Measurements from ENCODE around the gene HAS3. TPM values are rescaled to one million over a fixed set of nuclear protein-coding genes. Genes with fewer than 3 reads are reported as not detected.

HAS3 gene
- total and polyA plus RNA-seq, 2 donors from 2014 or later: 0.34 to 2.1 TPM

DNA sequence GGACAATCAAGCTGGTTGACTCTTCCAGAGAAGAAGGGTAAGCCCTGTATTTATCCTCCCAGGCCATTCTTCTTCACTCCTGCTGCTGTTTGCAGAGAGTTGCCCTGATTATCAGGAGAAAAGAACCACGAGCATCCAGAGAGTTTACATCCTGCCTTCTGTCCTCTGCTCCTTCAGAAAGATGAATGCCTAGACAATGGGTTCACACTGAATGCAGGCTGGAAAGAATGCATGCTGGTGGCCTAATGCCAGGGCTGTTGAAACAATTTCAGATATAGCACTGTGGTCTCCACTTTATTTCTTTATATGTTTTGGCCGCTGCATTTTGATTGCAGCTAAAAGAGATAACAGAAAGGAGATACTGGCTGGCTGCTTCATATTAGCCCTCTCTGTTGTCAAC lies 21.2 kb upstream of the HAS3 start:
- H3K27ac ChIP-seq (ENCODE audit: low read depth in 2 of 2, low read length in 2 of 2): no peak overlapping the region
- FAIRE-seq: no peak
- intact Hi-C loops (cut with DNase I): no loop called here

DNA sequence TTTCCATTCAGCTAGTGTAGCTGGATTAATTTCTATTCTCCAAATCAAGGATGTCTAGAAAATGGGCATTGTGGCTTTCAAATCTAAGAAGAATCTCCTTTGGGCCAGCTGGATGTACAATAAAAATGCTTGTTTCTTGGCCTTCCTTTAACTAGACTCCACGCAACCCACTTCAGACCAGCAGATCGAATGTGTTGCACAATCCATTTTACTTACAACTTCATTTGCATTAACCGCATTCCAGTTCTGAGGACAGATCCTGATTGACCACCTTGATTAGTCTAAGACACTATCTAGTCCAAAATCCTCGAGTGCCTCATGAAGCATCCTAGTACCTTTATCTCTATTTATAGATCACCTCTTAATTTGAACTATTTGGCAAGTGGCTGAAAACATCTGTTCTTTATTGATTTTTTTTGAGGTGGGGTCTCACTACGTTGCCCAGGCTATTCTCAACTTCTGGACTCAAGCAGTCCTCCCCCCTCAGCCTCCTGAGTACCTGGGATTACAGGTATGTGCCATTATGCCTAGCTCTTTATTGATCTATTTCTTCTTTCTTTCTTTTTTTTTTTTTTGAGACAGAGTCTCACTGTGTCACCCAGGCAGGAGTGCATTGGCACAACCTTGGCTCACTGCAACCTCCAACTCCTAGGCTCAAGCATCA lies 20.3 kb upstream of the HAS3 start:
- no peak overlapping the region for H3K4me3 ChIP-seq (ENCODE audit: low read length in 3 of 3)
- DNase-seq (no peak), FAIRE-seq (no peak)
- H3K27me3 ChIP-seq (ENCODE audit: control insufficient read depth, insufficient read depth, low read length): no peaks in the 10 kb centered on the region
- H3K36me3 ChIP-seq (ENCODE audit: control insufficient read depth in 2 of 3, insufficient read depth in 3 of 3, low read length in 3 of 3): no peaks in the 10 kb centered on the region
- H3K9ac ChIP-seq (ENCODE audit: low read length in 3 of 3): no peak overlapping the region
- H3K4me1 ChIP-seq (ENCODE audit: control insufficient read depth in 2 of 3, insufficient read depth in 2 of 3, low read depth in 1 of 3, low read length in 3 of 3): peaks cover 0 to 4% (median 0%) of the 10 kb centered on the region in 3 donors
- intact Hi-C loops (cut with DNase I): no loop called here
- H3K9me3 ChIP-seq (ENCODE audit: control insufficient read depth in 2 of 3, insufficient read depth in 1 of 3, low read length in 3 of 3): no peaks in the 10 kb centered on the region
- no peak overlapping the region for H3K27ac ChIP-seq (ENCODE audit: low read depth in 2 of 2, low read length in 2 of 2)
- TF ChIP-seq, protein P1, sequence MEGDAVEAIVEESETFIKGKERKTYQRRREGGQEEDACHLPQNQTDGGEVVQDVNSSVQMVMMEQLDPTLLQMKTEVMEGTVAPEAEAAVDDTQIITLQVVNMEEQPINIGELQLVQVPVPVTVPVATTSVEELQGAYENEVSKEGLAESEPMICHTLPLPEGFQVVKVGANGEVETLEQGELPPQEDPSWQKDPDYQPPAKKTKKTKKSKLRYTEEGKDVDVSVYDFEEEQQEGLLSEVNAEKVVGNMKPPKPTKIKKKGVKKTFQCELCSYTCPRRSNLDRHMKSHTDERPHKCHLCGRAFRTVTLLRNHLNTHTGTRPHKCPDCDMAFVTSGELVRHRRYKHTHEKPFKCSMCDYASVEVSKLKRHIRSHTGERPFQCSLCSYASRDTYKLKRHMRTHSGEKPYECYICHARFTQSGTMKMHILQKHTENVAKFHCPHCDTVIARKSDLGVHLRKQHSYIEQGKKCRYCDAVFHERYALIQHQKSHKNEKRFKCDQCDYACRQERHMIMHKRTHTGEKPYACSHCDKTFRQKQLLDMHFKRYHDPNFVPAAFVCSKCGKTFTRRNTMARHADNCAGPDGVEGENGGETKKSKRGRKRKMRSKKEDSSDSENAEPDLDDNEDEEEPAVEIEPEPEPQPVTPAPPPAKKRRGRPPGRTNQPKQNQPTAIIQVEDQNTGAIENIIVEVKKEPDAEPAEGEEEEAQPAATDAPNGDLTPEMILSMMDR (IDR thresholded peaks at IDR 0.05; ENCODE audit: borderline replicate concordance, extremely low read depth, insufficient read depth): no peak

More for the DNA sequence above, 21.2 kb upstream of the HAS3 start:
- Histone ChIP-seq H3K36me3 (ENCODE audit: control insufficient read depth in 2 of 3, insufficient read depth in 3 of 3, low read length in 3 of 3) (no peaks in the 10 kb centered on the region), H3K4me3 (ENCODE audit: low read length in 3 of 3) (no peak overlapping the region), H3K27me3 (ENCODE audit: control insufficient read depth, insufficient read depth, low read length) (no peaks in the 10 kb centered on the region), H3K9ac (ENCODE audit: low read length in 3 of 3) (no peak overlapping the region), H3K9me3 (ENCODE audit: control insufficient read depth in 2 of 3, insufficient read depth in 1 of 3, low read length in 3 of 3) (no peaks in the 10 kb centered on the region), H3K4me1 (ENCODE audit: control insufficient read depth in 2 of 3, insufficient read depth in 2 of 3, low read depth in 1 of 3, low read length in 3 of 3) (peaks cover 0 to 4% (median 0%) of the 10 kb centered on the region in 3 donors)
- TF ChIP-seq, protein P1 (IDR thresholded peaks at IDR 0.05; ENCODE audit: borderline replicate concordance, extremely low read depth, insufficient read depth): no peak
- no peak for DNase-seq

DNA sequence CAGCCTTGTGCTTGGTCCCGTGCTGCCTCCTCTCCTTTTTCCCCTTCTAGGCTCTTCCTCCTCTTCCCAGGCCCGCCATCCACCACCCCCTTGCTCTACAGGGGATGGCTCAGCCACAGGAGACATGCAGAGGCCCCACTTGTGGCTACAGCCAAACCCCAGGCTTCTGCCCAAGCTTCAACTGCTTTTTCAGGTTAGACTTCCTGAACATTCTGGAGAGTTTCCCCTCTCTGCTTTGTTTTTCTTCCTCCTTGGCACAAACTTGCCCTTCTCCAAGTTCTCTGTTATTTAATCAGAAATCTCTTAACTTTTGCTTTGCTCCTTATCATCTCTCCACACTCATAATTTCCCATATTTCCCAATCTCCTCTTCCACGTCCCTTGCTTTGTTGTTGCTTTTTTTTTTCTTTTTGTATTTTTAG lies 18.3 kb upstream of the HAS3 start:
- Histone ChIP-seq H3K4me1 (ENCODE audit: control insufficient read depth in 2 of 3, insufficient read depth in 2 of 3, low read depth in 1 of 3, low read length in 3 of 3) (peaks cover 0 to 4% (median 0%) of the 10 kb centered on the region in 3 donors), H3K9me3 (ENCODE audit: control insufficient read depth in 2 of 3, insufficient read depth in 1 of 3, low read length in 3 of 3) (no peaks in the 10 kb centered on the region), H3K27me3 (ENCODE audit: control insufficient read depth, insufficient read depth, low read length) (no peaks in the 10 kb centered on the region), H3K9ac (ENCODE audit: low read length in 3 of 3) (no peak overlapping the region), H3K27ac (ENCODE audit: low read depth in 2 of 2, low read length in 2 of 2) (no peak overlapping the region), H3K4me3 (ENCODE audit: low read length in 3 of 3) (no peak overlapping the region), H3K36me3 (ENCODE audit: control insufficient read depth in 2 of 3, insufficient read depth in 3 of 3, low read length in 3 of 3) (no peaks in the 10 kb centered on the region)
- TF ChIP-seq, protein P1 (IDR thresholded peaks at IDR 0.05; ENCODE audit: borderline replicate concordance, extremely low read depth, insufficient read depth): no peak
- no peak for FAIRE-seq
- DNase-seq: peak in 1 of 5 donors; percentile 39
- intact Hi-C loops (cut with DNase I): no loop called here
